Heart left ventricle (tissue), 16 donors: Measurements from ENCODE around the gene RNF112. TPM values are rescaled to one million over a fixed set of nuclear protein-coding genes. Genes with fewer than 3 reads are reported as not detected.

Experiments
- ATAC-seq, 4 donors: fragments of 200-7000 bp; cut with Tn5 transposase; one replicate each; pipeline ENCODE4 v1.9.1; 2020 to 2022; ENCODE audit warnings: moderate library complexity in 4 of 4, mild to moderate bottlenecking in 3 of 4, moderate number of reproducible peaks in 1 of 4
- DNase-seq, 5 donors: peaks; one replicate each; pipeline ENCODE4 v3.0.0-alpha.2; 2020
- H3K27ac ChIP-seq, 12 donors: fragments of 200-600 bp; sonication (generic) in 4 of 12; one replicate each; pipeline versions ENCODE4 v1.5.0 to v1.8.0; 2016 to 2022; ENCODE audit warnings: mild to moderate bottlenecking in 2 of 12
- H3K27me3 ChIP-seq, 9 donors: fragments of 200-600 bp; sonication (generic) in 2 of 9; one replicate each; pipeline versions ENCODE4 v1.5.1 to v1.8.0; 2016 to 2022; ENCODE audit warnings: mild to moderate bottlenecking in 3 of 9
- H3K36me3 ChIP-seq, 9 donors: fragments of 200-600 bp; sonication (generic) in 2 of 9; one replicate each; pipeline versions ENCODE4 v1.5.0 to v1.8.0; 2018 to 2022; ENCODE audit warnings: mild to moderate bottlenecking in 2 of 9
- H3K4me1 ChIP-seq, 12 donors: fragments of 200-600 bp; sonication (generic) in 4 of 12; one replicate each; pipeline versions ENCODE4 v1.5.0 to v1.8.0; 2016 to 2022; ENCODE audit warnings: mild to moderate bottlenecking in 3 of 12
- H3K4me3 ChIP-seq, 12 donors: fragments of 200-600 bp; sonication (generic) in 4 of 12; one replicate each; pipeline versions ENCODE4 v1.5.0 to v1.8.0; 2017 to 2022; ENCODE audit warnings: mild to moderate bottlenecking in 9 of 12, moderate library complexity in 4 of 12
- H3K9me3 ChIP-seq, 12 donors: fragments of 200-600 bp; sonication (generic) in 4 of 12; one replicate each; pipeline versions ENCODE4 v1.5.0 to v1.8.0; 2016 to 2022; ENCODE audit warnings: mild to moderate bottlenecking in 1 of 12
- POLR2A ChIP-seq, 2 donors: fragments of 450-650 bp; IDR thresholded peaks; one replicate each; pipeline ENCODE4 v1.6.1; 2017; ENCODE audit warnings: antibody characterized with exemption in 2 of 2, mild to moderate bottlenecking in 2 of 2, moderate library complexity in 2 of 2
- WGBS, 4 donors: extraction: QIAGEN DNeasy Blood & Tissue Kit in 2 of 4; methylation state at CpG; one replicate each; pipeline versions ENCODE4 v1.1.5 to v1.1.7; 2013 to 2018; 5-methylcytosine and 5-hydroxymethylcytosine counted together
- intact Hi-C, 10 donors: fragments of 100-400 bp; cut with DNase I; formaldehyde crosslinking; loops; one replicate each; pipeline versions ENCODE4 v1.11.1 to v1.14.2; 2022
- polyA plus RNA-seq, 2 donors: library from polyadenylated mRNA; stranded (reverse); fragments of 200-250 nt; gene quantifications; one replicate each; pipeline ENCODE4 v1.2.3, GENCODE V29; 2013
- total RNA-seq, 9 donors: library from RNA; depleted of rRNA in 2 of 9; stranded (reverse); fragments of >200 nt in 2 of 9; fragmentation: NEBNext Ultra II Directional in 3 of 9; extraction: Animal tissue kit (Norgen Biotek cat#: 25700) in 3 of 9; gene quantifications; one replicate each; pipeline versions ENCODE4 v1.1.0 to v1.2.4, GENCODE V29; 2016 to 2023
- TF ChIP-seq, protein P1 (sequence below), 12 donors: fragments of 200-600 bp; sonication (generic) in 4 of 12; IDR thresholded peaks; one replicate each; pipeline versions ENCODE4 v1.5.0 to v1.8.0; 2018 to 2022; ENCODE audit warnings: antibody characterized with exemption in 12 of 12, mild to moderate bottlenecking in 5 of 12
- donor health status: ischemic (EF 13 %, LVEDD 7.1; RV severe dilation, severe dysfunction).
- donor health status: healthy with polysubstance abuse.
- donor health status: DM: no; HTN: yes; CAD: no.
- donor health status: DM: no; HTN: no; CAD: no.
- donor health status: ischemic (EF 25% LVEDD 6.9; RV normal size, moderate dysfunction).
- donor health status: ischemic (EF 25% LVEDD 5.7; RV mildly dilated, moderate dysfunction).
- donor health status: healthy.
- donor health status: DM: yes; HTN: yes; CAD: no.
- donor health status: ischemic (EF 35%, LVEDD 5.7; RV mildly dilated, moderate dysfunction).
- donor health status: nonischemic (EF 11% LVEDD 7.7; RV severe dilation, severe dysfunction).
- donor health status: DM: yes; HTN: yes; CAD: no.
- donor health status: PGD.
- donor health status: ischemic (EF 29% LVEDD 5.4; RV normal size, mild dysfunction).
- donor health status: nonischemic (EF 23%, LVEDD 6.1; RV moderate dilation, normal function).

RNF112 gene
- total and polyA plus RNA-seq, 11 donors, result 0.45 to 3.0 (median 1.4) TPM

DNA sequence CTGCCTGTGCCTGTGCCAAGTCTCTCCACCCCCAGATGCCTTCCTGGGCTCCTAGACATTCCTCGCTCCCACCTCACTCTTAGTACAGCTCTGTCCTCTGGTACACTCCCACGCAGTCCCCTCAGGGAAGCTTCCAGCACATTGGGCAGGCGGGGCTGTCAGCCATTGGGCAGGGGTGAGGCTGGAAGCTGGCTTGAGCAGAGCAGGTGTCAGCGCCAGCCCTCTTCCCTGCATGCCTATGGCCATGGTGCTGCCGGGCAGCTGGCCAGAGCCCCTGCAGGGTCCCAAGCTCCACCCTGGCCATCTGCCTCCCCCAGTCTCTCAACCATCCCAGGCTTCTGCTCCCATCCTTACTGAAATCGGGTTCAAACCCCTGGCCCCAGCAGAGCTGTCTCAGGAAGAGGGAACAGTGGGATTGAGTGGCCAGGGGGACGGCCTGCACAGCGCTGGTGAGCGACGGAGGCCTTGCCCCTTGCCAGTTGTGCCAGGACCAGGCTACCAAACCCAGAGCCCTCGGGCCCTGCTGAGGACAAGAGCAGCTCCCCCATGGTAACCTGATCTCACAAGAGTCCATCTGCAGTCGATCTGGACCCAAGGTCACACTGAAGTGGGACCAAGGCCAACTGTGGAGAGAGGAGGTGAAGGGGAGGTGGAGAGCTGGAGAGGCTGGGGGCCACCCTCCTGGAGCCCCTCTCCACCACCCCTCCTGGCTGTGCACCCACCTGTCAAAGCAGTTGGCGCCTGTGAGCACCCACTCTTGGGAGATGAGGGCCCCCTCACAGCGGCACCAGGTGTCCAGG lies 46.1 kb upstream of the RNF112 start:
- no peak overlapping the region for H3K27ac ChIP-seq
- no peak overlapping the region for H3K4me3 ChIP-seq
- WGBS, 4 donors, result 76 to 83% (median 81%) methylated on average over 11 to 14 of the region's 14 CpGs
- H3K27me3 ChIP-seq, result peaks cover 0 to 2% (median 0%) of the 10 kb centered on the region in 9 donors
- intact Hi-C loops, result loop anchor here in 8 of 10 donors (5.0 to 10.0 kb wide), 6 partner anchors 82 to 402 kb away; partner anchors contain the start of gene ALDH3A2 (in 2 of the 8)
- peak in 1 of 5 donors; percentile 48 for DNase-seq
- ATAC-seq, result no peak
- no peaks in the 10 kb centered on the region for H3K36me3 ChIP-seq
- H3K4me1 ChIP-seq, result peaks cover 0 to 35% (median 15%) of the 10 kb centered on the region in 12 donors
- H3K9me3 ChIP-seq, result no peaks in the 10 kb centered on the region
- no peak for TF ChIP-seq POLR2A (IDR thresholded peaks at IDR 0.05)
- TF ChIP-seq, protein P1, sequence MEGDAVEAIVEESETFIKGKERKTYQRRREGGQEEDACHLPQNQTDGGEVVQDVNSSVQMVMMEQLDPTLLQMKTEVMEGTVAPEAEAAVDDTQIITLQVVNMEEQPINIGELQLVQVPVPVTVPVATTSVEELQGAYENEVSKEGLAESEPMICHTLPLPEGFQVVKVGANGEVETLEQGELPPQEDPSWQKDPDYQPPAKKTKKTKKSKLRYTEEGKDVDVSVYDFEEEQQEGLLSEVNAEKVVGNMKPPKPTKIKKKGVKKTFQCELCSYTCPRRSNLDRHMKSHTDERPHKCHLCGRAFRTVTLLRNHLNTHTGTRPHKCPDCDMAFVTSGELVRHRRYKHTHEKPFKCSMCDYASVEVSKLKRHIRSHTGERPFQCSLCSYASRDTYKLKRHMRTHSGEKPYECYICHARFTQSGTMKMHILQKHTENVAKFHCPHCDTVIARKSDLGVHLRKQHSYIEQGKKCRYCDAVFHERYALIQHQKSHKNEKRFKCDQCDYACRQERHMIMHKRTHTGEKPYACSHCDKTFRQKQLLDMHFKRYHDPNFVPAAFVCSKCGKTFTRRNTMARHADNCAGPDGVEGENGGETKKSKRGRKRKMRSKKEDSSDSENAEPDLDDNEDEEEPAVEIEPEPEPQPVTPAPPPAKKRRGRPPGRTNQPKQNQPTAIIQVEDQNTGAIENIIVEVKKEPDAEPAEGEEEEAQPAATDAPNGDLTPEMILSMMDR (IDR thresholded peaks at IDR 0.05), result no peak

DNA sequence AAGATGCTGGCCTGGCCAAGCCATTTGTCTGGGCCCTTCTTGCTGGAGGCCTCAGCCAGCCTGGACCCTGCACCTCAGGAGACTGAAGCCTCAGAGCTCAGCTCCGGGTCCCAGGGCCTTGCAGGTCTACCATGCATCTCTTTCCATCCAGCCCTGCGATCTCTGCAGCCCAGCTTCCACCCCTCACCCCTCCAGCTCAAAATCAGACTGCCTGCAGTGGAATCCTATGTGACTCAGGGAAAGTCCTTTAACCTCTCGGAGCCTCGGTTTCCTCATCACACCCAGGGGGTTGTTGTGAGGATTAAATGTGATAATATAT lies 45.6 kb upstream of the RNF112 start:
- ATAC-seq, result no peak
- Histone ChIP-seq H3K27me3 (peaks cover 0 to 2% (median 0%) of the 10 kb centered on the region in 9 donors), H3K9me3 (no peaks in the 10 kb centered on the region), H3K27ac (no peak overlapping the region), H3K4me3 (no peak overlapping the region), H3K36me3 (no peaks in the 10 kb centered on the region), H3K4me1 (peaks cover 0 to 41% (median 20%) of the 10 kb centered on the region in 12 donors)
- DNase-seq, result no peak
- intact Hi-C loops, result loop anchor here in 4 of 10 donors (5.0 to 10.0 kb wide), 3 partner anchors 279 to 399 kb away; partner anchors contain the start of gene ALDH3A2 (in 2 of the 4)
- WGBS, 4 donors, result 86 to 93% (median 91%) methylated on average over 4 of the region's 4 CpGs
- TF ChIP-seq POLR2A (IDR thresholded peaks at IDR 0.05), result no peak
- TF ChIP-seq, protein P1 (IDR thresholded peaks at IDR 0.05), result no peak

DNA sequence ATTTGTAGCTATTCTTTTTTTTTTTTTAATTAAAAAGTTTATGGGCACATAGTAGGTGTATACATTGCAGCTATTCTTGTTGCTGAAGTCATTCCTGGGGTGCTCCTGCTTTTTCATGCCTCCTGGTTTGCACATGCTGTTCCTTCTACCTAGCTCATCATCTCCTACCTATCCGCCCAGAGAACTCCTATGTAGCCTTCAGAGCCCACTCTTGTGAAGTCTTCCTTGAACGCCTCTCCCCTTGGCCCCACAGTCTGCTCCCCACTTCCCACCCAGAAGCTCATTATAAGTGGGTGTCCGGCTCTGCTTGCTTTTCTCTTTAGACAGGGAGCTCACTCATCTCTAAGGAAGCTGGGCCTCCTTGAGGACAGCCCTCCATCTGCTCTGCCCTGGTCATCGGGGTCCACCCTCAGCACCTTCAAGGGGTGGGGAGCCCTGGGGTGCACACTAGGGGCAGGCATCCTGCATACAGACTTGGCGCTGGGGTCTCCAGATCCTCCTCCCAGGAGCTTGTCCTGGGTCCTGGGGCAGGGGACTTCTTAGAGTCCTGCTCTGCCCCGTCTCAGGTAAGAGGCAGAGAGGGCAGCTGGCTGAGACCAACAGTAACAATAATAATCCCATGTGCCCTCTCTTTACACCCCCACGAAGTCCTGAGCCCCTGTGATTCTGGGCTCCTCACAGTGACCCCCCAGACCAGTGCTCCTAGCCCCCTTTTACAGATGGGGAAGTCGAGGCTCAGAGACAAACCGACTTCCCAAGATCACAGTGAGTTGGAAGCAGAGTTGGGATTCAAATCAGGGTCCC lies 45.0 kb upstream of the RNF112 start:
- intact Hi-C loops, result loop anchor here in 4 of 10 donors (5.0 to 10.0 kb wide), 3 partner anchors 279 to 399 kb away; partner anchors contain the start of gene ALDH3A2 (in 2 of the 4)
- WGBS, 4 donors, result 92 to 96% (median 93%) methylated on average over 7 to 9 of the region's 9 CpGs
- H3K9me3 ChIP-seq, result no peaks in the 10 kb centered on the region

More for the DNA sequence above, 45.0 kb upstream of the RNF112 start:
- no peak for ATAC-seq
- no peak for TF ChIP-seq POLR2A (IDR thresholded peaks at IDR 0.05)
- TF ChIP-seq, protein P1 (IDR thresholded peaks at IDR 0.05), result no peak
- Histone ChIP-seq H3K4me1 (peaks cover 0 to 46% (median 25%) of the 10 kb centered on the region in 12 donors), H3K4me3 (no peak overlapping the region), H3K36me3 (no peaks in the 10 kb centered on the region), H3K27me3 (peaks cover 0 to 2% (median 0%) of the 10 kb centered on the region in 9 donors), H3K27ac (no peak overlapping the region)
- no peak for DNase-seq
